Chondrocyte (in vitro differentiated cells): ENCODE results near the gene CDKL2. TPM values are rescaled to one million over a fixed set of nuclear protein-coding genes. Genes with fewer than 3 reads are reported as not detected.

Experiments used
- DNase-seq: peaks from one replicate; pipeline ENCODE4 v3.0.0; 2021; ENCODE audit warnings: mixed read lengths, low spot score
- H3K27ac Mint-ChIP-seq: one replicate; pipeline ENCODE4 v1.8.0; 2021; ENCODE audit warnings: mild to moderate bottlenecking, moderate library complexity, mixed read lengths; ENCODE audit not compliant: unreplicated experiment
- H3K27me3 Mint-ChIP-seq: 2 replicates; pipeline ENCODE4 v1.8.0; 2021; ENCODE audit warnings: low read depth, mixed read lengths
- H3K36me3 Mint-ChIP-seq: 2 replicates; pipeline ENCODE4 v1.8.0; 2021; ENCODE audit warnings: low read depth, mixed read lengths
- H3K4me1 Mint-ChIP-seq: 2 replicates; pipeline ENCODE4 v1.8.0; 2021; ENCODE audit warnings: low read depth, mild to moderate bottlenecking, mixed read lengths
- H3K4me3 Mint-ChIP-seq: one replicate; pipeline ENCODE4 v1.8.0; 2021; ENCODE audit warnings: mild to moderate bottlenecking, moderate library complexity, mixed read lengths; ENCODE audit not compliant: unreplicated experiment
- H3K9me3 Mint-ChIP-seq: 2 replicates; pipeline ENCODE4 v1.8.0; 2021; ENCODE audit warnings: low read depth, mixed read lengths
- CTCF ChIP-seq: fragments of 200-600 bp; sonication (generic); IDR thresholded peaks from 2 replicates; pipeline ENCODE4 v1.5.0; 2021; ENCODE audit warnings: antibody characterized with exemption, mild to moderate bottlenecking, moderate library complexity
- total RNA-seq: library from RNA; stranded (reverse); gene quantifications from 3 replicates; pipeline ENCODE4 v1.2.1, GENCODE V29; 2021

Gene CDKL2
- total RNA-seq, 1 donor from 2014 or later = 4.2 TPM

- H3K4me3 Mint-ChIP-seq = no peak overlapping the region
- H3K27me3 Mint-ChIP-seq = peaks cover 7% of the 10 kb centered on the region
- no peak overlapping the region for H3K27ac Mint-ChIP-seq
- H3K9me3 Mint-ChIP-seq = no peaks in the 10 kb centered on the region
- DNase-seq = no peak
- H3K36me3 Mint-ChIP-seq = no peaks in the 10 kb centered on the region
- no peak for TF ChIP-seq CTCF
- H3K4me1 Mint-ChIP-seq = peaks cover 4% of the 10 kb centered on the region
Measured at GRCh38 chr4:75564023-75564422, 66.3 kb downstream of the CDKL2 start.

- TF ChIP-seq CTCF = no peak
- Mint-ChIP-seq H3K36me3 (no peaks in the 10 kb centered on the region), H3K27ac (no peak overlapping the region), H3K4me1 (peaks cover 4% of the 10 kb centered on the region), H3K9me3 (no peaks in the 10 kb centered on the region), H3K4me3 (no peak overlapping the region), H3K27me3 (peaks cover 13% of the 10 kb centered on the region)
- no peak for DNase-seq
Measured at GRCh38 chr4:75561789-75562188, 68.5 kb downstream of the CDKL2 start.

DNA sequence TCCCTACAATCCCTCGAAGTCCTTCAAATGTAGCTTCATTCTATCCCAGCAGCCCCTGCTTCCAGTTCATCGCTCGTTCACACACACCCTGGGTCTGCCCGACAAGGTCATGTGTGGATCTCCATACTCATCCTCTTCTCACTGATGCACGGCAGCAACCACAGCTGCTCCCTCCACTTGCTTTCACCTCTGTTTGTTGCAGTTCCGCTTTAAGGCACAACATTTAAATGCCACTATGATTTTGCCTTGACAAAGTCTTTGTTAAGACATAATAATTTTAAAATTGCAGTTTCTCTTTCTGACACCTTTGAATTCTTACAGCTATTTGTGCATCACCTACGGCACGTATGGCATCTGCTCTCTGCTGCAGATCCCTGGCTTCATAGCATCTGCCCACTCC lies 72.6 kb downstream of the CDKL2 start:
- H3K9me3 Mint-ChIP-seq = no peaks in the 10 kb centered on the region
- DNase-seq = no peak
- peaks cover 6% of the 10 kb centered on the region for H3K4me1 Mint-ChIP-seq
- peaks cover 12% of the 10 kb centered on the region for H3K27me3 Mint-ChIP-seq
- H3K4me3 Mint-ChIP-seq = no peak overlapping the region
- TF ChIP-seq CTCF = no peak
- no peak overlapping the region for H3K27ac Mint-ChIP-seq
- H3K36me3 Mint-ChIP-seq = no peaks in the 10 kb centered on the region

- Mint-ChIP-seq H3K36me3 (no peaks in the 10 kb centered on the region), H3K27me3 (peaks cover 12% of the 10 kb centered on the region), H3K4me1 (peaks cover 2% of the 10 kb centered on the region), H3K4me3 (no peak within 1 kb of the TSS), H3K27ac (no peak within 1 kb of the TSS), H3K9me3 (no peaks in the 10 kb centered on the region)
- no peak for DNase-seq
- peak; percentile 26 for TF ChIP-seq CTCF
Measured at GRCh38 chr4:75555294-75556164, 74.8 kb downstream of the CDKL2 start, which contains the start of gene ODAPH. ODAPH (plus strand) TSS chr4:75556066; CDS start chr4:75556083, 17 bp downstream.

- H3K27me3 Mint-ChIP-seq = peaks cover 7% of the 10 kb centered on the region
- peaks cover 7% of the 10 kb centered on the region for H3K4me1 Mint-ChIP-seq
- peaks cover 2% of the 10 kb centered on the region for H3K36me3 Mint-ChIP-seq
- no peak overlapping the region for H3K4me3 Mint-ChIP-seq
- DNase-seq = no peak
- TF ChIP-seq CTCF = no peak
- H3K9me3 Mint-ChIP-seq = no peaks in the 10 kb centered on the region
- H3K27ac Mint-ChIP-seq = no peak overlapping the region
Measured at GRCh38 chr4:75552452-75552851, 77.9 kb downstream of the CDKL2 start.
